GM13976 (cell line): ENCODE data around the gene PDE11A.

Experiments used
- DNase-seq: peaks from one replicate; pipeline ENCODE4 v3.0.0; 2012; ENCODE audit warnings: low spot score
- CTCF ChIP-seq: IDR thresholded peaks from 2 replicates; pipeline ENCODE4 v1.5.1; 2012; ENCODE audit warnings: borderline replicate concordance, mild to moderate bottlenecking; ENCODE audit not compliant: insufficient read depth; ENCODE audit errors: extremely low read depth, missing control alignments, control extremely low read depth
- in situ Hi-C: fragments of 300-500 bp; cut with MboI; formaldehyde crosslinking; loops from one replicate; pipeline ENCODE4 v1.12.0; 2022; ENCODE audit warnings: low sequenced_read_pairs, mixed read lengths, inconsistent platforms; ENCODE audit not compliant: unreplicated experiment

Gene PDE11A

DNA sequence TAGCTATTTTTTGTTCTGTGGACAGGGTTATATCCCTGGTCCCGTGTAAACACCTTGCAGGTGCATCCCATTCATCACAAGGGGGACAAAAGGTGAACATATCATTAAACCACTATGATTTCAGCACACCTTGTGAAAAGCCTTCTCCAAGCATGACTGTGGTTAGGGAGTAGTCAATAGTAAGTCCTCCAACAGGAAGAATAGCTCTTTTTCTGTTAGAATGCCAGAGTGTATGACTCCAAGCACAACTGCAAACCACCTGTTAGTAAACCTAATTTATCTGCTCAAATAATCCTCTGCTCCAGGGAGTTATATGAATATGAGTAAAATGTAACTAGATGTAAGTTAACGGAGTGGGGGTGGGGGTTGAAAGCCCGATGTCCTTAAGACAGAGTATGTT, 439.5 kb downstream of the PDE11A start:
- in situ Hi-C loops: no loop called here
- TF ChIP-seq CTCF: no peak
- no peak for DNase-seq

DNA sequence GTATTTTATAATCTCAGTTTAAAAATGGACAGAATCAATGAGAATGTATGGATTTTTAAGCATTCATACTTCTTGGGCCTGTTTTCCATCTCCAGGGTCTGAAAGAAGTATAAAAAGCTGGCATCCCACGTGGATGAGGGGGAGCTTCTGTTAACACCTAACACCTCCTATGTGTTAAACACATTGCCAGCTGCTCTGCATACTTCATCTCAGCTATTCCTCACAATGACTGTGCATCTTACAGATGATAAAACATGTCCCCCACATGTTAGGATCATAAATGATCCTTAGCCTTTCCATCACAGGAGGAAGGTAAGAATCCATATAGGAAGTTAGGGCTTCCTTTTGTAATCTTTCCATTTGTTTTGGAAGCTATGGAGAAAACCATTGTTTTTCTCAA, 440.9 kb downstream of the PDE11A start:
- in situ Hi-C loops: no loop called here
- no peak for TF ChIP-seq CTCF
- no peak for DNase-seq

GRCh38 chr2:177629357-177630024, 443.1 kb downstream of the PDE11A start:
- in situ Hi-C loops: no loop called here
- TF ChIP-seq CTCF: no peak
- DNase-seq: peak; percentile 26

DNA sequence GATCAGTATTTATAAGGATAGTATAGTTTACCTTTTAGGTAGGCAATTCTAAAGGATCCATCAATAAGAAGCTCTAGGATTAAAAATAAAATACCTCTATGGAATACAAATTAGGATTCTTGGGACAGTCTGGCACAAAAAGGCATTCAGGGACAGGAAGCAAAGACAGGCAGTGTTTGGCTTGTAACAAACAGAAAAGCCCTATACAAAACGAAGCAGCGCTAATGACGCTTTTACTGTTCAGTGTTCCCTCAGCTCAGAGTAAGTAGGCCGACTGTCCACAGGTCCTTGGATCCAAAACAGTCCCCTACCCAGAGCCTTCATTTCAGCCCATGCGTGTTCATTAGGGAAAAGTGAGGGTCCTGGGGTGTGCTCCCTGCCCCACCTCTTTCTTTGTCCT, 443.7 kb downstream of the PDE11A start:
- no peak for DNase-seq
- TF ChIP-seq CTCF: no peak
- in situ Hi-C loops: no loop called here

GRCh38 chr2:177625744-177626650, 446.6 kb downstream of the PDE11A start:
- in situ Hi-C loops: no loop called here
- no peak for TF ChIP-seq CTCF
- peak; percentile 27 for DNase-seq

DNA sequence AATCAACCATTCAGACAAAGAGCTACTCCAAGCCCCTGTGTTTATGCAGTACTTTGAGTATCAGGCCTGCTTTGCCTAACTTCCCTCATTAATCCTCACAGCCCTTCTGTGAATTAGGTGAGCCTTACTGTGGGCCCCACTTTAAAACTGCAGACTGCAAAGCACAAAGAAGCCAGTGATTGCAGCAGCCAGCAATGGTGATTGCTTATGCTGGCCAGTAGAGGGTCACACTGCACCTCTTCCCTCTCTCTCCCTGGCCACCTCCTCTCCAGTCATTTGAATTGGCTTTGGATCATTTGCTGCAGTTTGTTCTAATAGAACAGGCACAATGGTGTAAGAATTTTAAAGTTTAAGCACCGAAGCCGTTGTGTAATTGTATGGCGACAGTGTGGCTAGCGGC, 450.1 kb downstream of the PDE11A start:
- DNase-seq: no peak
- in situ Hi-C loops: loop anchor here (25.0 kb wide), 1 partner anchor 285 kb away; no protein-coding TSS in a partner anchor
- TF ChIP-seq CTCF: peak; percentile 20
